A549 (cell line): ENCODE data around the gene TOMM6. TPM values are rescaled to one million over a fixed set of nuclear protein-coding genes. Genes with fewer than 3 reads are reported as not detected.
A peak's percentile ranks its signal among the peaks of the same experiment; 100 is the strongest.

ENCODE experiments used
- ATAC-seq, 2 experiments: fragments of 200-7000 bp in 1 of 2; fragments of >200 bp in 1 of 2; cut with Nextera tagmentation in 1 of 2; cut with Tn5 transposase in 1 of 2; 3 replicates each; pipeline versions ENCODE4 v1.8.0 to v1.9.1; 2018 to 2020; ENCODE audit warnings: mild to moderate bottlenecking in 1 of 2, moderate library complexity in 1 of 2
- CTCF ChIA-PET: fragments of 300-600 bp; sonication (Branson Sonifier 250); formaldehyde crosslinking; extraction: SDS; loops from one replicate; lab custom pipeline; 2021; ENCODE audit warnings: antibody characterized with exemption, inconsistent platforms; lab: Yijun Ruan, JAX
- POLR2A ChIA-PET: fragments of 350-600 bp; formaldehyde crosslinking; extraction: SDS; loops from one replicate; lab custom pipeline; 2021; ENCODE audit warnings: antibody characterized with exemption, inconsistent platforms; lab: Yijun Ruan, JAX
- DNase-seq, 2 experiments: peaks; one replicate each; pipeline versions ENCODE4 v3.0.0 to v3.0.0-alpha.2; 2011 to 2016; ENCODE audit warnings: low read depth in 1 of 2, low spot score in 1 of 2
- FAIRE-seq: peaks from 2 replicates; lab custom pipeline; 2011; peaks lifted over from hg19 to GRCh38; lab: Jason Lieb, UNC
- H3K27ac ChIP-seq, 2 experiments: fragments of >200 bp; sonication (Bioruptor Twin); formaldehyde crosslinking; 3 replicates each; pipeline ENCODE4 v1.5.1; 2016 to 2017
- H3K4me1 ChIP-seq: fragments of >200 bp; sonication (Bioruptor Twin); formaldehyde crosslinking; 3 replicates; pipeline ENCODE4 v1.6.1; 2016
- H3K4me2 ChIP-seq: fragments of >200 bp; sonication (Bioruptor Twin); formaldehyde crosslinking; 3 replicates; pipeline ENCODE4 v1.6.1; 2016
- H3K4me3 ChIP-seq: fragments of >200 bp; sonication (Bioruptor Twin); formaldehyde crosslinking; 3 replicates; pipeline ENCODE4 v1.5.1; 2016
- H3K9me3 ChIP-seq: fragments of >200 bp; sonication (Bioruptor Twin); formaldehyde crosslinking; 3 replicates; pipeline ENCODE4 v1.6.1; 2016
- ATOH8 ChIP-seq: fragments of 250-450 bp; sonication (Bioruptor Pico); IDR thresholded peaks from 2 replicates; pipeline ENCODE4 v1.5.0; 2020; ENCODE audit warnings: low read depth, mild to moderate bottlenecking, moderate library complexity
- BHLHE40 ChIP-seq: IDR thresholded peaks from 2 replicates; pipeline ENCODE4 v1.6.1; 2012; ENCODE audit warnings: low read depth, low read length, inconsistent platforms
- CBX8 ChIP-seq: fragments of 200-600 bp; sonication (generic); IDR thresholded peaks from 2 replicates; pipeline ENCODE4 v1.6.1; 2016
- CEBPB ChIP-seq, 2 experiments: fragments of >200 bp in 1 of 2; sonication (Bioruptor Twin) in 1 of 2; formaldehyde crosslinking in 1 of 2; IDR thresholded peaks; 2 replicates each; pipeline ENCODE4 v1.6.1; 2012 to 2016
- E2F6 ChIP-seq: IDR thresholded peaks from 2 replicates; pipeline ENCODE4 v1.6.1; 2012; ENCODE audit warnings: low read depth, borderline replicate concordance
- EHMT2 ChIP-seq: fragments of 200-600 bp; sonication (generic); IDR thresholded peaks from 2 replicates; pipeline ENCODE4 v1.6.1; 2016; ENCODE audit warnings: antibody characterized with exemption, low read depth, mild to moderate bottlenecking, moderate library complexity
- ESRRA ChIP-seq: fragments of 150-350 bp; IDR thresholded peaks from 2 replicates; pipeline ENCODE4 v1.6.1; 2014; ENCODE audit warnings: mild to moderate bottlenecking, low read length, borderline replicate concordance
- FOSB ChIP-seq: fragments of 250-450 bp; sonication (Bioruptor Pico); IDR thresholded peaks from 2 replicates; pipeline ENCODE4 v1.5.0; 2020; ENCODE audit warnings: mild to moderate bottlenecking, moderate library complexity
- GATA3 ChIP-seq: IDR thresholded peaks from 2 replicates; pipeline ENCODE4 v1.6.1; 2012; ENCODE audit warnings: borderline replicate concordance
- HDAC2 ChIP-seq: fragments of 200-600 bp; sonication (generic); IDR thresholded peaks from 2 replicates; pipeline ENCODE4 v1.6.1; 2016
- HEYL ChIP-seq: fragments of 250-450 bp; sonication (Bioruptor Pico); IDR thresholded peaks from 2 replicates; pipeline ENCODE4 v1.8.0; 2021; ENCODE audit warnings: mild to moderate bottlenecking, moderate library complexity
- HOXB5 ChIP-seq: fragments of 250-450 bp; sonication (Bioruptor Pico); IDR thresholded peaks from 2 replicates; pipeline ENCODE4 v1.5.0; 2020; ENCODE audit warnings: mild to moderate bottlenecking, moderate library complexity
- JUN ChIP-seq, 2 experiments: fragments of >200 bp; sonication (Bioruptor Twin); formaldehyde crosslinking; IDR thresholded peaks; 2 replicates in 1 of 2; 3 replicates in 1 of 2; pipeline ENCODE4 v1.6.1; 2016 to 2017
- JUNB ChIP-seq: fragments of >200 bp; sonication (Bioruptor Twin); formaldehyde crosslinking; IDR thresholded peaks from 2 replicates; pipeline ENCODE4 v1.6.1; 2016
- KDM5A ChIP-seq: fragments of 200-600 bp; sonication (generic); IDR thresholded peaks from 2 replicates; pipeline ENCODE4 v1.6.1; 2016; ENCODE audit warnings: antibody characterized with exemption, mild to moderate bottlenecking
- MAFK ChIP-seq: fragments of 450-650 bp; IDR thresholded peaks from 2 replicates; pipeline ENCODE4 v1.6.1; 2014; ENCODE audit not compliant: partially characterized antibody
- MAX ChIP-seq: IDR thresholded peaks from 2 replicates; pipeline ENCODE4 v1.6.1; 2012
- MAZ ChIP-seq: fragments of 150-350 bp; IDR thresholded peaks from 2 replicates; pipeline ENCODE4 v1.6.1; 2014; ENCODE audit warnings: antibody characterized with exemption, low read depth, low read length, borderline replicate concordance
- POLR2AphosphoS2 ChIP-seq: conservative IDR thresholded peaks from 2 replicates; pipeline ENCODE4 v1.6.1; 2012; ENCODE audit warnings: low read length, improper control_type of control experiment, inconsistent platforms
- RAD21 ChIP-seq, 2 experiments: fragments of >200 bp in 1 of 2; sonication (Bioruptor Twin) in 1 of 2; formaldehyde crosslinking in 1 of 2; IDR thresholded peaks in 1 of 2; conservative IDR thresholded peaks in 1 of 2; 2 replicates in 1 of 2; 3 replicates in 1 of 2; pipeline ENCODE4 v1.6.1; 2012 to 2018; ENCODE audit warnings: inconsistent platforms in 1 of 2
- RFX5 ChIP-seq: fragments of 450-650 bp; IDR thresholded peaks from 2 replicates; pipeline ENCODE4 v1.7.1; 2014; ENCODE audit warnings: antibody characterized with exemption, mild to moderate bottlenecking, moderate library complexity
- RNF2 ChIP-seq: fragments of 200-600 bp; sonication (generic); IDR thresholded peaks from 2 replicates; pipeline ENCODE4 v1.6.1; 2016; ENCODE audit warnings: low read depth, mild to moderate bottlenecking, antibody characterized with exemption, moderate library complexity, borderline replicate concordance
- SREBF2 ChIP-seq: fragments of 450-650 bp; IDR thresholded peaks from 2 replicates; pipeline ENCODE4 v1.6.1; 2014; ENCODE audit warnings: mild to moderate bottlenecking, moderate library complexity
- TP53 ChIP-seq: fragments of 250-450 bp; sonication (Bioruptor Pico); IDR thresholded peaks from 2 replicates; pipeline ENCODE4 v1.5.0; 2021; ENCODE audit warnings: mild to moderate bottlenecking, moderate library complexity
- USF2 ChIP-seq: fragments of 450-650 bp; IDR thresholded peaks from 2 replicates; pipeline ENCODE4 v1.6.1; 2014; ENCODE audit warnings: antibody characterized with exemption
- ZC3H11A ChIP-seq: fragments of 450-650 bp; IDR thresholded peaks from 2 replicates; pipeline ENCODE4 v1.6.1; 2014; ENCODE audit warnings: antibody characterized with exemption, mild to moderate bottlenecking
- ZFP36 ChIP-seq: fragments of 450-650 bp; IDR thresholded peaks from 2 replicates; pipeline ENCODE4 v1.6.1; 2014; ENCODE audit warnings: borderline replicate concordance; ENCODE audit not compliant: partially characterized antibody
- ZNF302 ChIP-seq: fragments of 250-450 bp; sonication (Bioruptor Pico); IDR thresholded peaks from 2 replicates; pipeline ENCODE4 v1.9.0; 2021; ENCODE audit warnings: inconsistent platforms, mild to moderate bottlenecking, moderate library complexity
- ZSCAN20 ChIP-seq: fragments of 250-450 bp; sonication (Bioruptor Pico); IDR thresholded peaks from 2 replicates; pipeline ENCODE4 v1.8.0; 2022; ENCODE audit warnings: mild to moderate bottlenecking, moderate library complexity
- WGBS: methylation state at CpG from one replicate; pipeline ENCODE4 v1.1.6; 2017; ENCODE audit errors: missing lambda C conversion rate; 5-methylcytosine and 5-hydroxymethylcytosine counted together
- polyA plus RNA-seq, 4 experiments: library from polyadenylated mRNA; depleted of rRNA in 3 of 4; stranded (reverse); fragments of >200 nt; fragmentation: RNase III in 1 of 4; extraction: RNeasy Plus Mini Kit Qiagen cat#74134 plus additional on column Dnase treatment in 1 of 4; gene quantifications; 2 replicates in 3 of 4; 3 replicates in 1 of 4; pipeline ENCODE4 v1.2.3, GENCODE V29; 2011 to 2017

TOMM6 gene
- polyA plus RNA-seq, 2 of the 4 experiments (the other 2 are of a cell fraction): 217 to 254 TPM

- ATAC-seq (no peak), FAIRE-seq (no peak), DNase-seq (no peak)
- 50% methylated on average over 1 of the region's 1 CpG for WGBS
- TF ChIP-seq MAFK (peak; percentile 91), FOSB (CRISPR knock-in tag) (no peak)
- Histone ChIP-seq H3K4me1 (peaks cover 9% of the 10 kb centered on the region), H3K4me2 (no peak overlapping the region), H3K27ac (no peak overlapping the region), H3K4me3 (no peak overlapping the region), H3K9me3 (no peaks in the 10 kb centered on the region)
- ChIA-PET CTCF (interaction anchor here (0.6 to 2.0 kb wide), 4 partner anchors 9 to 264 kb away, joined by 3 to 18 read pairs (median 4); no protein-coding TSS in a partner anchor), POLR2A (interaction anchor here (1.7 kb wide), 1 partner anchor 10 kb away, joined by 3 read pairs; no protein-coding TSS in a partner anchor)
These were observed 3.8 kb downstream of the TOMM6 start for GRCh38 chr6:41791305-41791704.

DNA sequence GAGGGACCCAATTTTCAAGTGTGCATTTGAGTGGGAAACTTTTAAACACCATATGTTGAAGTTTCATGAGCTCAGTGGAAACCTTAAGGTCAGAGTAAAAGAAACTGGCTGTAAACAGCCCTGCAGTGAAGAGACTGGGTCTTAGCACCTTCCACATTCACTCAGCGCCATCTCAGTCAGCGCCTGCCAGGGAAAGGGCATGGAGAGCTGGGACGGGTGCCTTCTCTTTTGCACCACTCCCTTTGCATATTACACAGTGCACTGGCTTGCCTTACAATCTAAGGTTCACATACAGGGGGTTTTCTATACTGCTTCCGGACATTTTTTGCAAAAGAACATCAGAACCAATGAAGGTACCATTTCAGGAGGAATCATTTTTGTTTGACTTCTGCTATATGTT lies 4.5 kb downstream of the TOMM6 start:
- POLR2A ChIA-PET: interaction anchor here (1.7 kb wide), 1 partner anchor 9 kb away, joined by 3 read pairs; no protein-coding TSS in a partner anchor
- no peak overlapping the region for H3K4me3 ChIP-seq
- FAIRE-seq (no peak), DNase-seq (no peak), ATAC-seq (no peak)
- no peak overlapping the region for H3K4me2 ChIP-seq
- no peak overlapping the region for H3K27ac ChIP-seq
- WGBS: 91% methylated on average over 4 of the region's 4 CpGs
- H3K9me3 ChIP-seq: no peaks in the 10 kb centered on the region
- H3K4me1 ChIP-seq: peaks cover 9% of the 10 kb centered on the region
- no peak for TF ChIP-seq CEBPB (IDR thresholded peaks at IDR 0.05)
- no peak for TF ChIP-seq KDM5A
- no peak for TF ChIP-seq BHLHE40
- TF ChIP-seq E2F6: no peak
- TF ChIP-seq ZSCAN20 (CRISPR knock-in tag): no peak
- TF ChIP-seq ZC3H11A: no peak
- no peak for TF ChIP-seq JUNB
- no peak for TF ChIP-seq ZFP36
- TF ChIP-seq RAD21 (conservative IDR thresholded peaks at IDR 0.05 in 1 of 2, IDR thresholded peaks at IDR 0.05 in 1 of 2): no peak
- no peak for TF ChIP-seq POLR2AphosphoS2
- TF ChIP-seq CBX8: no peak
- TF ChIP-seq SREBF2: no peak
- TF ChIP-seq MAX: no peak
- TF ChIP-seq, all 56 proteins: peak for 0
- CTCF ChIA-PET: interaction anchor here (0.6 to 2.0 kb wide), 4 partner anchors 9 to 263 kb away, joined by 3 to 18 read pairs (median 4); no protein-coding TSS in a partner anchor

GRCh38 chr6:41796474-41796873 lies 9.0 kb downstream of the TOMM6 start:
- 0 out of 3 replicates have a peak, but pooled peaks cover under 1% of the 10 kb centered on the region for H3K4me1 ChIP-seq
- DNase-seq (no peak), FAIRE-seq (no peak), ATAC-seq (no peak)
- ChIA-PET POLR2A (no interaction called here), CTCF (interaction anchor here (1.1 to 3.9 kb wide), 3 partner anchors 9 to 247 kb away, joined by 3 to 21 read pairs (median 15); partner anchors contain the start of gene TOMM6)
- TF ChIP-seq ZSCAN20 (CRISPR knock-in tag): no peak
- no peak for TF ChIP-seq ATOH8 (CRISPR knock-in tag)
- TF ChIP-seq HOXB5 (CRISPR knock-in tag): no peak
- no peak for TF ChIP-seq RFX5
- TF ChIP-seq ZNF302: no peak
- no peak for TF ChIP-seq USF2
- TF ChIP-seq JUN (IDR thresholded peaks at IDR 0.05): no peak
- no peak for TF ChIP-seq ESRRA
- TF ChIP-seq CBX8: no peak
- TF ChIP-seq TP53 (CRISPR knock-in tag): no peak
- TF ChIP-seq FOSB (CRISPR knock-in tag): no peak
- TF ChIP-seq HEYL (CRISPR knock-in tag): no peak
- TF ChIP-seq RAD21 (conservative IDR thresholded peaks at IDR 0.05 in 1 of 2, IDR thresholded peaks at IDR 0.05 in 1 of 2): no peak
- no peak for TF ChIP-seq MAFK
- no peak for TF ChIP-seq POLR2AphosphoS2
- TF ChIP-seq RNF2: no peak
- no peak for TF ChIP-seq EHMT2
- TF ChIP-seq GATA3: no peak
- no peak for TF ChIP-seq HDAC2
- no peak for TF ChIP-seq MAZ
- no peak overlapping the region for H3K4me3 ChIP-seq
- 52% methylated on average over 2 of the region's 2 CpGs for WGBS
- H3K9me3 ChIP-seq: no peaks in the 10 kb centered on the region
- H3K27ac ChIP-seq: no peak overlapping the region
- H3K4me2 ChIP-seq: no peak overlapping the region
